ENCODE results near the gene CCNL2.

CCNL2 gene

DNA sequence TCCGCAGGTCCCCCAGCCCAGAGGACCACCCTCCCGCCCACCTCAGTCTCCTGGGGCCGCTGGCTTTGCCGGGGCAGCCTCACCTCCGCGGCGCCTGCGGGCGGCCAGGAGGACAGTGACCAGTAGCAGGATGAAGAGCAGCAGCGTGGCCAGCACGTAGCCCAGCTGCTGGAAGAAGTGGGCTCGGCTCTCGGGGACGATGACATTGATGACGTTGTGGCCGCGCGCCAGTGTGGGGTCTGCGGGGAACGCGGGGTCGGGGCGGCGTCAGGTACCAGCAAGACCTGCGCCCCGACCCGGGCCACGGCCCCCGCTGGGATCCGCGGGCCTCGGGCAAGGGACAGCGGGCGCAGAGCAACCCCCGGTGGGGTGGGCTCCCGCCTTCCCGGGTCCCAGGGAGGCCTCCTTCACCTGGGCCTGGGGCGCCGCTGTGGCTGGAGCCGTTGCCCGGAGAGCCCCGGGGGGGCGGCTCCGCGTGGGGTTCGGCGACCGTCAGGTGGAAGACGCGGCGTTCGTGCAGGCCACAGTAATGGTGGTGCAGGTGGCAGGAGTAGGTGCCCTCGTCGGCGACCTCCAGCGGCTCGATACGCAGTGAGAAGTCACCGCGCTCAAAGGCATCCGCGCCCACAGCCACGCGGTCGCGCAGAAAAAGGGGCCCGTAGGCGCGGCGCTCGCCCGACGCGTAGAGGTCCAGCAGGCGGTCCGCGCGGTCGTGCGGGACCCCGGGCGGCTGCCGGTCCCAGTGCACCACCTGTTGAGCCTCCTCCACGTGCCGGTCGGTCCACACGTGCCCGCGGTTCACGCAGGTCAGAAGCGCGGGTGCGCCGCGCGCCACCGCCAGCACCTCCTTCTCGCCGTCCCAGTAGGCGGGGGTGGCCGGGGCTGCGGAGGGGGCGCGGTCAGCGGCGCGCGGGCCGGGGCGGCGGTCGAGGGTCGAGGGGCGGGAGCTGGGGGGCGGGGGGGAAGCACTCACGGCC, 44.6 kb downstream of the CCNL2 start:
- no peak for FAIRE-seq

DNA sequence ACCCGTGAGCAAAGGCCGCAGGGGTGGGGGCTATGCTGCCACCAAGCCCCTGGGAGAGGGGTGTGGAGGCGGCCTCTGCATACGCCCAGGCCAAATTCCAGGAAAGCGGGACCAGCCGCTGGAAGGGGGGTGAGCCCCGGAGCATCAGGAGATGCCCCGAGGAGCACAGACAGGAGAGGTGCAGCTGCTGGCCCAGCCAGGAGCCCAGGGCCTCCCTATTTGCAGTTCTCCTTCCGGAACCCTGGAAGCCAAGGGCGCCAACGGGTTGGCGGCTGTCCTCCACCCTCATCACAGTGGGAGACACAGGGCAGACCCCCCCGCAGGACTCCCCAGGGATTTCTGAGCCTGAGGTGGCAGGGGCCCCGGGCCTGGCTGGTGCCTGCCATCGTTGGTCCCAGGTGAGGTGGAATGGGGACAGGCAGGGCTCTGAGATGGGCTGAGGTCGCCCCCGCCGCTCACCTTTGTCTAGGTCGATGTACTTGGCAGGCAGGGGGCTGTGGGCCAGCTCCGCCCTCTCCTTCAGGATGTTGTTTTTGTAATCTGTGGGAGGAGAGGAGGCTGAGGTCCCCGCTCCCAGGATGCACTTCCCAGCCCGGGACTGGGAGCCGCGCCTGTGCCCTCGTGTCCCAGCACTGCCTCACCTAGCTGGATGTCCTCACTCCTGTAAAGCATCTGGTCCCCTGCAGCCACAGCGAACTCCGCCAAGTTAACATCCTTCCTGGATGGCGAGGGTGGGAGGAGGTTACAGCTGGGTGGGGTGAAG, 45.6 kb downstream of the CCNL2 start:
- no peak for FAIRE-seq

DNA sequence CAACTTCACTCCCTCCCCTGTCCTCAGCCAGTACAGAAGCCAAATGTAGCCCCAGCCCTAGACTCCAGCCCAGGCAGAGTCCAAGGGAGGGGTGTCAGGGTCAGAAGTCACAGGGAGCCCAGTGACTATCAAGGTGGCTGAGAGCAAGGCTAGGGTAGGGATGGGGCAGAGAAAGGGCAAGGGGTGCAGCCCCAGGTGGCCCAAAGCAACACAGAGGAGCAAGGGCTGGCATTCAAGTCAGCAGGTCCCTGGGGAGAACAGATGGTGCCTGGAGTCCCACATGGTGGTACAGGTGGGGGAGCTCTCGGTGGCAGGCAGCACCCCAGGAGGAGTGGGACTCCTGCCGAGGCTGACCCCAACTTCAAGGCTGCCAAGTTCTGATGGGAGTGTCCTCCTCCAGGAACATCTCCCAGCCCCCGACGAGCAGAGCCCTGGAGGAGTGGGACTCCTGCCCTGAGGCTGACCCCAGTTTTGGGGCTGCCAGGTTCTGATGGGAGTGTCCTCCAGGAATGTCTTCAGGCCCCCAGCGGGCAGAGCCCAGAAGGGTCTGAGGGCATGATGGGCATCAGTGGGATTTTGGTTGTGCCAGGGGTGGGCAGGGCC, 46.2 kb downstream of the CCNL2 start:
- FAIRE-seq = no peak

DNA sequence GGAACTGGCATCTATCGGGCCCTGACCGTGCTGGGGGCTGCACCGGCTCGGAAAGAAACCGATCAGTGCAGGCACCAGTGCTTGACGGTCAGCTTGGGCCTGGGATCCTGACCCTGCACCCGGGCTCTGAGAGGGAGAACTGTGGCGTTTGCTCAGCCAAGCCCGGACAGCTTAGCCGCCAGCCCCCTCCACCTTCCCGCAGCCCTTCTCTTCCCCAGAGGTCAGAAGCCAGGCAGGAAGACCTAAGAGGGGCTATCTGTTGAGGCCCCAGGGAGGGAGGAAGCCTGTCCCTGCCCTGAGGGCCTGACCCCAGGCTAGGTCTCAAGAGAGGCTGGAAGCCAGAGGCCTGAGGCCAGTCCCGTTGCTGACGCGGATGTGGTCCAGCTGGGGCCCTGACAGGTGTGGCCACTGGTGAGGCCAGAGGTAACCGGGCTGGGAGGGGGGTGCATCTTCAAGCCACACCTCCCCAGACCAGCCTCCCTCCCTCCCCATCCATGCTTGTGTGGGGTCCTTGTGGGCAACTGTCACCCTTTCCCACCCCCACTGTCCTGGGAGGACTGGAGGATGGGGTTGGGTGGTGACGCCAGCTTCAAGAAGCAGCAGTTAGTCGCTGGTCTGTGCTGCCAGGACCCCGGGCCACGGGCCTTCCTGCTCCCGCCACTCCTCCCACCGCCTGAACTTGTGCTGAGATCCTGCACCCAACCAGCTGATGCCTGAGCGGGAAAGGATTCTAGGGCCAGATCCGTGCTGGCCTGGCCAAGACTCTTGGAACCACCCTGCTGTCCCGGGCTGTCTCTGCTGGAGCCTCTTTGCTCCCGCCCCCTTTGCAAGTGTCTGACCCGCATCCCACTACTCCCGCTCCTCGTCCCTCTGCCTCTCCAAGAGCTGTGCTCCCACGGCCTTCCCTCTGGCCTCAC, 47.4 kb downstream of the CCNL2 start:
- FAIRE-seq = no peak

DNA sequence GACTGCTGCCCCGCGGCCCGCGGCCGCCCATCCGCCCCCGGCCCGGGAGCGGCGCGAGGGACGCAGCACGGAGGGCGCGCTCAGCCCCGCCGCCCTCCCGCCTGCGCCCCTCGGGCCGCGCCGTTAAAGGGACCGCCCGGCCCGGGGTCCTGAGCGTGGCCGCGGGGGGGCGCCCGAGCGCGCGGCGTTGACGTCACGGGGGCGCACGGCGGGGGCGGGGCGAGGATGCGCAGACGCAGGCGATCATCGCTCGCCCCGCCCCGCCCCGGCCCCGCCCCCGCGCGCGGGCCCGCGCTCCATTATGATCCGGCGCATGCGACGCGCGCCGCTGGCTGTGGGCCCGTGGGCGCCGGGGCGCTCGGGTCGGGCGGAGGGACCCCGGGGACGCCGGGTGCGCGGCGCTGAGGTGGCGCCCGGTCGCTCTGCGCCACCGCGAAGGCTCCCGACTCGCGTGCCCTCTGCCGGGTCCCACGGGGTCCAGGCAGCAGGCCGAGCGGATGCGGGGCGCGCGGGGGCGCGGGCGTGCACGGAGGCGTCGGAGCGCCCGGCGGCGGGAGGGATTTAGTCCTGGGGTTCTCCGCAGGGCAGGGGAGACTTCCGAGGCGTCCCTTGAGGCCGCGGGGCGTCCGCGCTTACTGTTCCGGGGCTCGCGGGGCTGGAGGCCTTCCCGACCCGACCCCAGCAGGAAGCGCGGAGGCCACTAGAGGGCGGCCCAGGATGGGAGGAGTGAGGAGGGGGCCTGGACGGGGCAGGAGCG, 49.7 kb downstream of the CCNL2 start, which contains the start of gene DVL1:
DVL1 (minus strand) TSS at position 163 of the 757 bp plus-strand sequence. CDS start 353 bp downstream, outside the sequence.
- FAIRE-seq = no peak

DNA sequence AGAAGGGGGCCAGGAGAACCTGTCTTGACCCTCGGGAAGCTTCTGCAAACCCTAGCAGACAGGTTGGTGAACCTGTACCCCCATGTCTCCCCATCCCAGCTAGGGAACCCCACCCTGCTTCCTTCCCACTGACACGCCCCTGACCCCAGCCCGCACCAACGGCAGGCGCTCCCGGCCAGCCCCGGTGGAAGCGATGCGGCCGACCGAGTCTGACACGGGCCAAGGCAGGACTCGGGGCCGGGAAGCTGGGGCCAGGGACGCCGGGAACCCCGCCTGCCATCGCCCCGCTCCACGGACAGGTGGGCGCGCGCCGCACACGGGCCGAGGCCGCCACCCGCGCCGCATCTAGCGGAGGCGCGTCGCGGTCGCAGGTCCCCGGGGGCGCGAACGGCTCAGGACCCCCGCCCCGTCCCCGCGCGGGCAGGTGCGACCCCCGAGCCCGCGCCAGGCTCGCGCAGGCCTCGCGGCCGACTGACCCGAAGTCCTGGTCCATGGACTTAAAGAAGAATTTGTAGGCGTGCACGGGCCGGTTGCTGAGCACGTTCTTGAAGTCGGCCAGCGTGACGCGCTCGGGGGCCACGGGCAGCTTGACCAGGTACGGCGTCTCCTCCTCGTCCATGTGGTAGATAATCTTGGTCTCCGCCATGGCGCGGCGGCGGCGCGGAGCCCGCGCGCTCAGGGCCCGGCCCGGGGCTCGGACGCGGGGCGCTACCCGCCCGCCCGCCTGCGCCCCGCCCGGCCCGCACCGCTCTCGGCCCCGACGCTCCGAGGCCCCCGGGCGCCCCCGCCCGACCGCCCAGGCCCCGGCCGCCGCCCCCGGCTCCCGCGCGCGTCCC, 50.5 kb downstream of the CCNL2 start:
- no peak for FAIRE-seq

DNA sequence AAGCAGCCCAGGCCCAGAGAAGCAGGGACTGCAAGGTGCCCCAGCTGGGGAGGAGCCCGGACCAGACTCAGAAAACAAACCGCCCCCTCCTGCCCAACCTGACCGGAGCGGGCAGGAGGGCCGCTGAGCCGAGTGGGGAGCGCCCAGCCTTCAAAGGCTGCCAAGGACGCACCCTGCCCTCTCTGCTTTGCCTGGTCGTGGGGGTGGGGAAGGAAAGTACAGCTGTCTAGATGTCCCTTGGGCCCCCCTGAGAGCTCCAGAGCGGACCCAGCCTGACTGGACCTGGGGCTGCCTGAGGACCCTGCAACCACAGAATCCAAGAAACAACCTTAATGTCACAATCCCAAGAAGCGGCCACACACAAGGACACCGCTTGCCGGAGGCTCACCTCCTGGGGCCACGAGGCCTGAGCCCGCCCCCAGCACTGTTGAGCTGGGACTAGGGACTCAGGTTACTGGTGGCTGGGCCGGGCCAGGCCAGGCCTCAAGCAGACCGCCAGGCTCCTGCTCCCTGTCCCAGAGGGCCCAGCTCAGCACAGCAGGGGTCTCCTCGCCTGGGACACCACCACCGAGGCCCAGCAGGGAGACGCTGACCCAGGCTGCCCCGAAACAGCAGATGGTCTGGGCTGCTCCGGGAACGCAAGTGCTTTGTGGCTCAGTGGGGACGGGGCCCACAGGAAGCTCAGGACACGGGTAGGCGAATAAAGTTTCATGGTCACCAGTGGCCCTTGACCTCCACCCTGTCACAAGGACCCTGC, 51.3 kb downstream of the CCNL2 start:
- no peak for FAIRE-seq

DNA sequence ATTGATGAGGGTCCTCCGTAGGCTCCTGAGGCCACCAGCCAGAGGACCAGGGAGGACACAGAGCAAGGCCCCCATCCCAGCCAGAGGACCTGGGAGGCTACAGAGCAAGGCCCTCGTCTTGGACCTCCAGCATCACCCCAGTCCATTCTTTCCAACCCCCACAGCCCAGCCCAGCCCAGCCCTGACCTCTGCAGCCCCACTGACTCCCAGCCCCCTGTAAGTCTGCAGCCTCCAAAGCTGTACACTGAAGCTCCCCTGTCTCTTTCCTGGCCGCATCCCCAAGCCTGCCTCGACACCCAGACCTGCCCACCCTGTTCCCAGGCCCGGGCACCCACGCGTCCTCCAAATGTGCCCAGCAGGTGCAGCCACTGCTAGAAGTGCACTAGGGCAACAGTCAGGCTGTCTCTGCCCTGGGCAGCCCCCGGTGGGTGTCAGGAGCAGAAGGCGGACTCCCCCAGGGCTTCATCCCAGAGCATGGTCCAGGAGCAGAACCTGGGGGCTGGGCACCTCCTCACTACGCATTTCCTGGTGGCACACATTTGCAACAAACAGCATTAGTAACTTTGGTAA, 52.0 kb downstream of the CCNL2 start:
- no peak for FAIRE-seq

DNA sequence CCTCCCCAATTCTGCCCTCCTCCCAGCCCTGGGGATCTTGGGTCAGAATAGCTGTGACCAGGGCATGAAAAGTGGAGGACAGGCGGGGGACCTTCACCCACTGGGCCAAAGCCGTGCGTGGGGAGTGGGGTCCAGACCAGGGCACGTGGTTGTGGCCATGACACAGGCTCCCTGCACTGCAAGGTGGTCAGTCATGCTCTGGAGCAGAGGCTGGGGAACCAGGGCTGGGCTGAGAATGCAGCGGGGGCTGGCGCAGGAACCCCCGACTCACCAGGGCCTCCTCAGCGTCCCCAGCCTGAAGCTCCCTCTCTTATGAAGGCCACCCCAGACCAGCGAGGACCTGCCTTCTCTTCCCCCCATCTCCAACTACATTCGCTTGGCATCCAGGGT, 52.6 kb downstream of the CCNL2 start:
- FAIRE-seq = no peak

DNA sequence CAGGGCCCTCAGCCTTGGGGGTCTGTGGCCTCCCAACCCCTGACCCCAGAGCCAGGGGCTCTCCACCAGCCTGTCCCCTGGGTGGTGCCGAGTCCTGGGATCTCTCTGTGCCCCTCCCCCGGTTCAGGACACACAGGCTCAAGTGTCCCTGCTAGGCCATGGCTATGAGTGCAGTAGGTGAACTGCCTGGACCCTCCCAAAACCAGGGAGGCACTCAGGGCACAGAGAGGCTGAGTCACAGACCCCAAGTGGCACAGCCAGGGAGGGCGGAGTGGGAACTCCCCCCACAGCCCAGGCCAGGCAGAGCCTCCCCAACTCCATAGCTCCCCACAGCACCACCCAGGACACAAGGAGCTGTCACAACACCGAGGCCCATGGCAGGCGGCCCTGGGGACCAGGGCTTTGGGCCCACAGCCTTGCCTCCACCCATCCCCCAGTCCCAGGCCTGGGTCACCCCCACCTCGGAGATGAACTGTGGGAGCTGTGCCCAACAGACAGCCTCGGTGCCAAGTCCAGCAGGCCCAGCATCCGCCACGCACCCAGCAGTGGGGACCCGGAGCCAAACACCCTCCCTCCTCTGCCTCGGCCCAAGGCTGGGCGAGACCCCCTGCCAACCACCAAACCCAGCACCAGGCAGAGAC, 53.2 kb downstream of the CCNL2 start:
- FAIRE-seq = no peak

DNA sequence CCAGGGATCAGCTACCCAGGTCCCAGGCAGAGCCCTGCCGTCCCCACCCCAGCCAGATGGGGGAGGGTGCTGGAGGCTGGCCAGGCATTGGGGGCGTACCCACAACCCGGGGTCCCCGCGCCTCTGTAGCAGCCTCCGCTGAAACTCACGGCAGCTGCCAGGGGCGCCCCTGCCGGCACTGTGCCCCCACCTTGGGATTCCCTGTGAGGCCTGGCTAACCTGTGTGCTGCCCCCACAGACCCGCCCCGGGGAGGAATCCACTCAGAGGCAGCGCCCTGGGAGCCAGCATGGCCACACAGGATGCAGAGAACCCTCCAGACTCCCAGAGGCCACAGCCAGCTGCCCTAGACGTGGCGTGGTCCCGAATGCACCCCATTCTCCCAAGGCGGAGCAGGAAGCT, 53.8 kb downstream of the CCNL2 start:
- FAIRE-seq = no peak

DNA sequence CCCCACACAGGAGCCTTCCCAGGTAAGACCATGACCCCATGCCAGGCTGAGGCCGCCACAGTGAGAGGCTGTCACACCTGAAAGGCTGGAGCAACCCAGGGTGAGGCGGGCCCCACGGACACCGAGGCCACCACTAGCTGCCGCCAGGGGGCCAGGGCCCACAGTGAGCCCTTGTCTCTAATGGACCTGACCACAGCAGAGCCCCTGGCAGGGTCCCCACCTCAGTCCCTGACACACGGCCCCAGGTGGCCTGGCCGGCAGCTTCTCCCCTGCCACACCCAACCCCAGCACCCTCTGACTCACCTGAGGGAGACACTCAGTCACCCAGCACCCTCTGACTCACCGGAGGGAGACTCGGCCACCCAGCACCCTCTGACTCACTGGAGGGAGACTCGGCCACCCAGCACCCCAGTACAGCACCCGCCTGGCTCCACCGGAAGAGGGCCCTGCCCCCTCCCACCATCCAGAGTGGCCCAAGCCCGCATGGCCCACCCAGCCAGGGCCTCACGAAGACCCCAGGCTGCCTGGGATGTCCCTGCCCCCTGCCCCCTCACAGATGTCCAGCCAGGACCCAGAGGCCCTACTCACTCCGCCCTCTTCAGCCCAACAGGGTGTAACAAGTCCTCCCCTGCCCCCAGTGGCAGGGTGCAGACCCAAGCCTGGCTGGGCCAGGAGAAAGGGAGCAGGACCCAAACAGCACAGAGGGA, 54.3 kb downstream of the CCNL2 start:
- FAIRE-seq = no peak

DNA sequence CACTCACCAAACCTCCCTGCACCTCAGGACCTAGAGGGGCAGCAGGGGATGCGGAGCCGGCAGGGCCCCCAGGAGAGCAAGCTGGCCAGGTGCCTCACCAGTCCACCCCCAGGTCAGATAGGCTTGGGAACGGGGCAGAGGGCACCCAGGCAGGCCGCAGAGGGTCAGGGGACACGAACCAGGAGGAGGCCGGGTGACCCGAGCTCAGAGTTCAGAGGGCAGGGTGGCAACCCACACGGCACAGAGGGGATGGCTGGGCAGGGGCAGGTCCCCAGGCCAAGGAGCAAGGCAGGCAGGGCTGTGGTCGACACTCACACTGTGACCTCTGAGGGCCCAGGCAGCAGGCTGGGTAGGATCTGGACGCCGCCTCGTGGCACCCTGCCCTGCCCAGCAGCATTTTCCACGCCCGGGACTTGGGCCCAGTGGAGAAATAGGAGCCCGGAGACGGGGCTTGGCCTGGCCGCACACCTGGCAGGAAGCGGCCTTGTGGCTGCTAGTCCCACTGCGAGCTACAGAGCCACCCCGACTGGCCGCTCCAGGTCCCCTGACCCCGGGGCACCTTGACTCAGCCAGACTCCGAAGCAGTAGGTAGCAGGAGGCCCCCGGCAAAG, 55.2 kb downstream of the CCNL2 start:
- no peak for FAIRE-seq

DNA sequence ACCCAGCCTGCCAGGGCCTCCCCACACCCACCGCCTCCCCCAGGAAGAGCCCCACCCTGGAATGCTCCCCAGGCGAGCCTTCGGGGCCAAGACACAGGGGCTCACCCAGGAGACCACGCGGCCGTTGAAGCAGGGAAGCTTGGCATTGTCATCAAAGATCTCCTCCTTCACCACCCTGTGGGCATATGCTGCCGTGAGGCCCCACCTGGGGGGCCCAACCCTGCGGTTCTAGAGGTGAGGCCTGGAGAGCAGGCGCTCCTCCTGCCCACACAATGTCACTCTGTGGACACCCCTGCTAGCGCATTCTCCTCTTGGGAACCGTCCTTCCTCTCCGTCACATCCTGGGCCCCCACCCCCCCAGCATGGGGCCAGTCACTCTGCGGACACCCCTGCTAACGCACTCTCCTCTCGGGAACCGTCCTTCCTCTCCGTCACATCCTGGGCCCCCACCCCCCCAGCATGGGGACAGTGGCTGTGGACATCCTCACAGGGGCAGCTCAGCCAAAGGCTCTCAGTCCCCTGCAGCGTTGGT, 56.5 kb downstream of the CCNL2 start:
- no peak for FAIRE-seq

DNA sequence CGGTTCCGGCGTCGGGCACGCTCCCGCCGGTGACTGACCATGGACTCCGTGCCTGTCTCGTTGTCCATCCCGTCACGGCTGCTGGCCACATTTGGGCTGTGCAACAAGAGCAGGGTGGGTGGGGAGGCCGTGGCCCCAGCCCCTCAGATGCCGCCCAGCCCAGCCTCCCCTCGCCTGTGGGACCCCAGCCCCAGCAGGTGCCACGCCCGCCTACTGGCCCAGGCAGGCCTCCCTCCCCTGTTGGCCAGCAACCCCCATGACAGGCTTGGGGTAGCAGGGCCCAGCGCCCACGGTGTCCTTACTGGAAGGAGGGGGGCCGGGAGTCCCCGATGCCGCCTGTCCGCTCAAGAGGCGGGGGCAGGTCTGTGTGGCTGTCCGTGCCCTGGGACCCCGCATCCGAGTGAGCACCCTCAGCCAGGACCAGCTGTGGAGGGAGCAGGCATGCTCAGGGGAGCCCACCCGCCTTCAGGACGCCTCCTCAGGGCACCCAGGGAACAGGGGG, 57.0 kb downstream of the CCNL2 start:
- no peak for FAIRE-seq

DNA sequence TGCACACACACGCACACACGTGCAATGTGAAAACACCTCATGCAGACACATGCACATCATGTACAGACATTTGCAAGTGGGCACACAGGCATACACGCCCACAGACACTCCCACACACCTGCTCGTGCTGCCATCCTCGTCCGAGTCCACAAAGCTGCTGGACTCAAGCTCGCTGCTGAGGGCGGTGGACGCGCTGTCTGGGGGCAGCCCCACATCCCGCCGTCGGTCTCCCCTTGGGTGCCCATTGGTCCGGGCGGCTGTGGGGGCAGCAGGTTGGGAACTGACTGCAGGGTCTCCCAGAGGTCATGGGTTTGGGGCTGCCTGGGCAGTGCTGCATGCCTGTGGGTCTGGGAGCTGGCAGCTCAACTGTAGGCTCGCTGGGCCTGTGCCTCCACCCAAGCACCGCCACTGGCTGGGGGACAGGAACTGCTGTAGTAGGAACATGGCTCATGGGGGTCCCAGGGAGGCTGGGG, 57.5 kb downstream of the CCNL2 start:
- FAIRE-seq = no peak
